Placental pericyte (primary cell): Measurements from ENCODE around the gene CHRNB1. TPM values are rescaled to one million over a fixed set of nuclear protein-coding genes. Genes with fewer than 3 reads are reported as not detected.

Experiments
- total RNA-seq: library from RNA; depleted of rRNA; stranded (reverse); fragments of >200 nt; gene quantifications from 2 replicates; pipeline ENCODE4 v1.2.3, GENCODE V29; 2012

CHRNB1 gene
- total RNA-seq, result 2.9 and 3.3 TPM in 2 replicates

GRCh38 chr17:7444682-7445618, at the start of gene CHRNB1:
Gene CHRNB1 (plus strand): TSS chr17:7445061. CDS start chr17:7445128, 67 bp downstream.

GRCh38 chr17:7403977-7404736, 40.7 kb upstream of the CHRNB1 start, which contains the start of gene TMEM256:
Gene TMEM256 (minus strand): TSS chr17:7404097. CDS start chr17:7404084, 13 bp downstream.

GRCh38 chr17:7407485-7408251, 37.2 kb upstream of the CHRNB1 start, which contains the start of gene NLGN2:
Gene NLGN2 (plus strand): TSS chr17:7407845. CDS start chr17:7408256, 411 bp downstream.

GRCh38 chr17:7419819-7420610, 24.8 kb upstream of the CHRNB1 start, which contains the start of gene SPEM1:
Gene SPEM1 (plus strand): TSS chr17:7420324. CDS start chr17:7420385, 61 bp downstream.

GRCh38 chr17:7425316-7425715, 19.5 kb upstream of the CHRNB1 start, which contains the start of gene SPEM2:
Gene SPEM2 (plus strand): TSS chr17:7425616. CDS start chr17:7425689, 73 bp downstream.

GRCh38 chr17:7428557-7428956, 16.3 kb upstream of the CHRNB1 start, which contains the start of gene SPEM3:
Gene SPEM3 (plus strand): TSS chr17:7428857. CDS start chr17:7428903, 46 bp downstream.

GRCh38 chr17:7439462-7440112, 5.3 kb upstream of the CHRNB1 start, which contains the start of gene FGF11:
Gene FGF11 (plus strand): TSS chr17:7439512. CDS start chr17:7439621, 109 bp downstream.

GRCh38 chr17:7479213-7480088, 34.6 kb downstream of the CHRNB1 start, which contains the start of gene ZBTB4:
Gene ZBTB4 (minus strand): TSS chr17:7479631. CDS start chr17:7466801, 12,830 bp downstream.

GRCh38 chr17:7481275-7481674, 36.4 kb downstream of the CHRNB1 start, which contains the start of gene SLC35G6:
Gene SLC35G6 (plus strand): TSS chr17:7481446. CDS start chr17:7481517, 71 bp downstream.

GRCh38 chr17:7484067-7484918, 39.4 kb downstream of the CHRNB1 start, which contains the start of gene POLR2A:
Gene POLR2A (plus strand): TSS chr17:7484366.

Other genes starting within 250 kb of the CHRNB1 start
- 17.7 and 22.3 TPM in 2 replicates for gene DLG4, start 225.2 kb upstream of the CHRNB1 start, total RNA-seq
- 126 and 188 TPM in 2 replicates for gene ACADVL, start 225.1 kb upstream of the CHRNB1 start, total RNA-seq
- 82.8 and 90.8 TPM in 2 replicates for gene DVL2, start 210.5 kb upstream of the CHRNB1 start, total RNA-seq
- 46.1 and 64.1 TPM in 2 replicates for gene PHF23, start 205.6 kb upstream of the CHRNB1 start, total RNA-seq
- gene GABARAP, start 202.6 kb upstream of the CHRNB1 start, total RNA-seq, result 124 and 548 TPM in 2 replicates
- 38.7 and 47.4 TPM in 2 replicates for gene CTDNEP1, start 193.3 kb upstream of the CHRNB1 start, total RNA-seq
- gene ELP5, start 192.8 kb upstream of the CHRNB1 start, total RNA-seq, result 27.4 and 44.0 TPM in 2 replicates
- 2.6 and 7.4 TPM in 2 replicates for gene CLDN7, start 182.6 kb upstream of the CHRNB1 start, total RNA-seq
- 0.22 TPM in 1 of 2 replicates, not detected in the other for gene SLC2A4, start 163.3 kb upstream of the CHRNB1 start, total RNA-seq
- not detected in 2 replicates for gene YBX2, start 150.4 kb upstream of the CHRNB1 start, total RNA-seq
- gene EIF5A, start 137.4 kb upstream of the CHRNB1 start, total RNA-seq, result 599 and 1,060 TPM in 2 replicates
- gene GPS2, start 129.7 kb upstream of the CHRNB1 start, total RNA-seq, result 52.5 and 65.7 TPM in 2 replicates
- 22.1 and 25.2 TPM in 2 replicates for gene NEURL4, start 115.7 kb upstream of the CHRNB1 start, total RNA-seq
- 0.22 TPM in 1 of 2 replicates, not detected in the other for gene ACAP1, start 108.5 kb upstream of the CHRNB1 start, total RNA-seq
- gene KCTD11, start 92.9 kb upstream of the CHRNB1 start, total RNA-seq, result 7.2 and 7.7 TPM in 2 replicates
- not detected in 2 replicates for gene TMEM95, start 89.9 kb upstream of the CHRNB1 start, total RNA-seq
- 0.22 TPM in 1 of 2 replicates, not detected in the other for gene TNK1, start 64.0 kb upstream of the CHRNB1 start, total RNA-seq
- 23.6 and 28.1 TPM in 2 replicates for gene PLSCR3, start 50.5 kb upstream of the CHRNB1 start, total RNA-seq
- gene TMEM256, start 41.0 kb upstream of the CHRNB1 start, total RNA-seq, result 33.3 and 54.4 TPM in 2 replicates
- gene NLGN2, start 37.2 kb upstream of the CHRNB1 start, total RNA-seq, result 5.2 and 5.7 TPM in 2 replicates
- not detected in 2 replicates for gene SPEM1, start 24.7 kb upstream of the CHRNB1 start, total RNA-seq
- not detected in 2 replicates for gene SPEM2, start 19.4 kb upstream of the CHRNB1 start, total RNA-seq
- not detected in 2 replicates for gene SPEM3, start 16.2 kb upstream of the CHRNB1 start, total RNA-seq
- gene TMEM102, start 9.6 kb upstream of the CHRNB1 start, total RNA-seq, result 1.1 and 2.1 TPM in 2 replicates
- gene FGF11, start 5.5 kb upstream of the CHRNB1 start, total RNA-seq, result under 0.01 and 0.44 TPM in 2 replicates
- 24.3 and 35.8 TPM in 2 replicates for gene ZBTB4, start 34.6 kb downstream of the CHRNB1 start, total RNA-seq
- not detected in 2 replicates for gene SLC35G6, start 36.4 kb downstream of the CHRNB1 start, total RNA-seq
- gene POLR2A, start 39.3 kb downstream of the CHRNB1 start, total RNA-seq, result 75.7 and 125 TPM in 2 replicates
- 10.2 and 10.7 TPM in 2 replicates for gene TNFSF12, start 104.0 kb downstream of the CHRNB1 start, total RNA-seq
- gene TNFSF13, start 113.7 kb downstream of the CHRNB1 start, total RNA-seq, result 0.44 and 0.72 TPM in 2 replicates
- gene SENP3, start 116.9 kb downstream of the CHRNB1 start, total RNA-seq, result 56.9 and 109 TPM in 2 replicates
- 16.9 and 20.6 TPM in 2 replicates for gene CD68, start 134.6 kb downstream of the CHRNB1 start, total RNA-seq
- 103 and 203 TPM in 2 replicates for gene MPDU1, start 138.8 kb downstream of the CHRNB1 start, total RNA-seq
- 0.22 and 0.57 TPM in 2 replicates for gene SOX15, start 145.0 kb downstream of the CHRNB1 start, total RNA-seq
- 40.0 and 60.8 TPM in 2 replicates for gene FXR2, start 169.8 kb downstream of the CHRNB1 start, total RNA-seq
- gene SAT2, start 182.8 kb downstream of the CHRNB1 start, total RNA-seq, result 16.5 and 26.0 TPM in 2 replicates
- gene SHBG, start 185.1 kb downstream of the CHRNB1 start, total RNA-seq, result 1.8 TPM in 1 of 2 replicates, not detected in the other
- gene ATP1B2, start 205.9 kb downstream of the CHRNB1 start, total RNA-seq, result not detected in 2 replicates
- 56.4 and 82.5 TPM in 2 replicates for gene TP53, start 242.4 kb downstream of the CHRNB1 start, total RNA-seq
- 3.3 and 15.7 TPM in 2 replicates for gene WRAP53, start 243.4 kb downstream of the CHRNB1 start, total RNA-seq